MM.1S (cell line): ENCODE results near the gene RFPL3.

Experiments
- DNase-seq: peaks from one replicate; pipeline ENCODE4 v3.0.0-alpha.2; 2015
- H2AFZ ChIP-seq: fragments of 300-600 bp; sonication (generic); 2 replicates; pipeline ENCODE4 v1.6.0; 2016; ENCODE audit warnings: antibody characterized with exemption, low read length
- H3F3A ChIP-seq: fragments of 300-600 bp; sonication (generic); 2 replicates; pipeline ENCODE4 v1.6.1; 2016; ENCODE audit warnings: mild to moderate bottlenecking, antibody characterized with exemption, low read length, moderate library complexity, mixed read lengths; ENCODE audit not compliant: insufficient read depth
- H3K27ac ChIP-seq: fragments of 300-600 bp; sonication (generic); 2 replicates; pipeline ENCODE4 v1.5.1; 2016; ENCODE audit warnings: mild to moderate bottlenecking, low read length
- H3K27me3 ChIP-seq: fragments of 300-600 bp; sonication (generic); replicated peaks from 2 replicates; pipeline ENCODE4 v1.6.0; 2016; ENCODE audit warnings: low read length; ENCODE audit not compliant: insufficient read depth
- H3K36me3 ChIP-seq: fragments of 300-600 bp; sonication (generic); replicated peaks from 2 replicates; pipeline ENCODE4 v1.6.1; 2016; ENCODE audit warnings: mild to moderate bottlenecking, low read length, mixed read lengths; ENCODE audit not compliant: insufficient read depth
- H3K4me1 ChIP-seq: fragments of 300-600 bp; sonication (generic); 2 replicates; pipeline ENCODE4 v1.6.1; 2016; ENCODE audit warnings: low read length, mixed read lengths
- H3K4me2 ChIP-seq: fragments of 300-600 bp; sonication (generic); 2 replicates; pipeline ENCODE4 v1.6.0; 2016; ENCODE audit warnings: low read depth, low read length
- H3K4me3 ChIP-seq: fragments of 300-600 bp; sonication (generic); 2 replicates; pipeline ENCODE4 v1.5.1; 2016; ENCODE audit warnings: low read length, mixed read lengths
- H3K79me2 ChIP-seq: fragments of 300-600 bp; sonication (generic); 2 replicates; pipeline ENCODE4 v1.6.1; 2016; ENCODE audit warnings: mixed run types, low read length, mixed read lengths
- H3K9ac ChIP-seq: fragments of 300-600 bp; sonication (generic); 2 replicates; pipeline ENCODE4 v1.6.1; 2016; ENCODE audit warnings: low read length, mixed read lengths
- H3K9me2 ChIP-seq: fragments of 300-600 bp; sonication (generic); replicated peaks from 2 replicates; pipeline ENCODE4 v1.6.1; 2016; ENCODE audit warnings: mild to moderate bottlenecking, low read length, mixed read lengths; ENCODE audit not compliant: insufficient read depth
- H3K9me3 ChIP-seq: fragments of 300-600 bp; sonication (generic); replicated peaks from 2 replicates; pipeline ENCODE4 v1.6.1; 2016; ENCODE audit warnings: mild to moderate bottlenecking, low read length, mixed read lengths; ENCODE audit not compliant: insufficient read depth
- H4K20me1 ChIP-seq: fragments of 300-600 bp; sonication (generic); 2 replicates; pipeline ENCODE4 v1.6.1; 2016; ENCODE audit warnings: mild to moderate bottlenecking, low read length, moderate library complexity, mixed read lengths; ENCODE audit not compliant: insufficient read depth
- EZH2 ChIP-seq: fragments of 300-600 bp; sonication (generic); optimal IDR thresholded peaks from 2 replicates; pipeline ENCODE3; 2017; ENCODE audit warnings: low read depth, mild to moderate bottlenecking, antibody characterized with exemption, low read length, mixed read lengths
- EZH2phosphoT487 ChIP-seq: fragments of 300-600 bp; sonication (generic); IDR thresholded peaks from 2 replicates; pipeline ENCODE4 v1.6.1; 2018; ENCODE audit warnings: antibody characterized with exemption, low read length
- TF ChIP-seq, protein P1 (sequence below): fragments of 300-600 bp; sonication (generic); IDR thresholded peaks from 2 replicates; pipeline ENCODE4 v1.5.1; 2016; ENCODE audit warnings: antibody characterized with exemption, low read length, mixed read lengths

RFPL3 gene

DNA sequence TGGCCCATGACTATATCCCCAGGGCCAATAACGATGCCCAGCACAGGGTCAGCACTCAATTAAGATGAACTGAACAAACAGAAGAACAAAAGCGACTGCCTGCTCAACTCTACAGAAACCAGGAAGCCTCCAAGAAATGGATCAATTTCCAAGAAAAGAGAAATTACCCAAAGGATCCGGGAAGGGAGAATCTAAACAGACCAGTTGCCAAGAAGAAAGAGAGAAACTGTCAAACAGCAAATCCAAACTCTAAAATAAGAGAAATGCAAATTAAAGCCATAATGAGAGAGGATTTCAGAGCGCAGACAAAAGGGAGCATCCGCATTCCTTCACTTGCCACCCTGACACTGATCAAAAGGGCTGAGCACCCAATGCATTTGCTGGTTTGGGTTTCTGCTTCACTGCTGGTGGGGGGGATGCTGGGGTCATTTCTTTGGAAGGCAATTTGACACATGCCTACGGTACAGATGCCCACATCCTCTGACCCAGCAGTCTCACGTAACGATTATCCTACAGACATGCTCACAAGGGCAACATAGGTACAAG is 37.7 kb upstream of the RFPL3 start:
- Histone ChIP-seq H3K4me1 (no peaks in the 10 kb centered on the region), H2AFZ (no peak overlapping the region), H3K9me2 (no peaks in the 10 kb centered on the region), H3F3A (no peaks in the 10 kb centered on the region), H3K4me2 (no peak overlapping the region), H3K79me2 (no peaks in the 10 kb centered on the region), H3K36me3 (no peaks in the 10 kb centered on the region), H3K9ac (no peak overlapping the region), H3K27ac (no peak overlapping the region), H3K9me3 (no peaks in the 10 kb centered on the region), H3K4me3 (no peak overlapping the region), H3K27me3 (no peaks in the 10 kb centered on the region), H4K20me1 (no peaks in the 10 kb centered on the region)
- no peak for DNase-seq
- TF ChIP-seq EZH2phosphoT487 (no peak), EZH2 (no peak)
- TF ChIP-seq, protein P1, sequence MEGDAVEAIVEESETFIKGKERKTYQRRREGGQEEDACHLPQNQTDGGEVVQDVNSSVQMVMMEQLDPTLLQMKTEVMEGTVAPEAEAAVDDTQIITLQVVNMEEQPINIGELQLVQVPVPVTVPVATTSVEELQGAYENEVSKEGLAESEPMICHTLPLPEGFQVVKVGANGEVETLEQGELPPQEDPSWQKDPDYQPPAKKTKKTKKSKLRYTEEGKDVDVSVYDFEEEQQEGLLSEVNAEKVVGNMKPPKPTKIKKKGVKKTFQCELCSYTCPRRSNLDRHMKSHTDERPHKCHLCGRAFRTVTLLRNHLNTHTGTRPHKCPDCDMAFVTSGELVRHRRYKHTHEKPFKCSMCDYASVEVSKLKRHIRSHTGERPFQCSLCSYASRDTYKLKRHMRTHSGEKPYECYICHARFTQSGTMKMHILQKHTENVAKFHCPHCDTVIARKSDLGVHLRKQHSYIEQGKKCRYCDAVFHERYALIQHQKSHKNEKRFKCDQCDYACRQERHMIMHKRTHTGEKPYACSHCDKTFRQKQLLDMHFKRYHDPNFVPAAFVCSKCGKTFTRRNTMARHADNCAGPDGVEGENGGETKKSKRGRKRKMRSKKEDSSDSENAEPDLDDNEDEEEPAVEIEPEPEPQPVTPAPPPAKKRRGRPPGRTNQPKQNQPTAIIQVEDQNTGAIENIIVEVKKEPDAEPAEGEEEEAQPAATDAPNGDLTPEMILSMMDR: no peak

- DNase-seq: no peak
These were observed 34.7 kb upstream of the RFPL3 start for GRCh38 chr22:32322986-32323385.

DNA sequence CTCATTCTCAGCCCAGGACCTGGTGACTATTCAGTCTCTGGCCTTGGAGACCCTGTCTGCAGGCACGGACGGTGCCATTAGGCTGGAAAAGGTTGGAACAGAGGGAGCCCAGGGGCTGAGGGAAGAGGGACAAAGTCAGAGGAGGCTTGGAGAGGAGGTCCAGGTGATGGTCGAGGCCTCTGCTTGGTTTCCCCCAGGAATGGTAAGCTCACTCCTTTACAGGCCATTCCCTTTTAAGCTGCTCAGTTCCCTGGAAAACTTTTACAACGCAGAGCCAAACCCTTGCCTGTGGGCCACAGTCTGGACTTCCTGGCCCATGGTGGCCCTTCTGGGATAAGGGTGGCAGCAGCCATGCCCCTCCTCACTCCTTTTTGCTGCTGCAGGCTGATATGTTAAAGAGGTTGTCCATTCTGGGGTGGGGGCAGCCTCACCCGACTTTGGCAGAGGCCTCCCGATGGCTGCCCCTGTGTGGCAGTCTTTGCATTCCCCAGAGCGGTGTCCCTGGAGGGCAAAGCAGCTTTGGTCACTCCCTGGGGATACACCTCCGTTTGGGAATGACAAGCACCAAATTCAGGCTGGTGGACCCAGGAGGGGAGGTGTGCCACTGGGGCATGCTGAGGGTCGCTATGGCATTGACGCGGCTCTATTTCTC is 34.0 kb upstream of the RFPL3 start:
- H3K4me2 ChIP-seq: no peak overlapping the region
- H3K4me1 ChIP-seq: no peaks in the 10 kb centered on the region
- no peaks in the 10 kb centered on the region for H3K9me2 ChIP-seq
- no peak overlapping the region for H2AFZ ChIP-seq
- no peak overlapping the region for H3K27ac ChIP-seq
- no peaks in the 10 kb centered on the region for H3F3A ChIP-seq
- no peak overlapping the region for H3K9ac ChIP-seq
- H4K20me1 ChIP-seq: no peaks in the 10 kb centered on the region
- TF ChIP-seq, protein P1: no peak
- TF ChIP-seq EZH2 (no peak), EZH2phosphoT487 (no peak)
- H3K4me3 ChIP-seq: no peak overlapping the region
- no peaks in the 10 kb centered on the region for H3K9me3 ChIP-seq
- no peak for DNase-seq
- no peaks in the 10 kb centered on the region for H3K36me3 ChIP-seq
- no peaks in the 10 kb centered on the region for H3K27me3 ChIP-seq
- H3K79me2 ChIP-seq: no peaks in the 10 kb centered on the region

More at GRCh38 chr22:32322986-32323385, 34.7 kb upstream of the RFPL3 start:
- TF ChIP-seq, protein P1: no peak
- no peaks in the 10 kb centered on the region for H3K27me3 ChIP-seq
- H3K27ac ChIP-seq: no peak overlapping the region
- H3K4me1 ChIP-seq: no peaks in the 10 kb centered on the region
- H3K4me2 ChIP-seq: no peak overlapping the region
- H3K9me2 ChIP-seq: no peaks in the 10 kb centered on the region
- H3K9ac ChIP-seq: no peak overlapping the region
- H2AFZ ChIP-seq: no peak overlapping the region
- no peaks in the 10 kb centered on the region for H4K20me1 ChIP-seq
- H3K9me3 ChIP-seq: no peaks in the 10 kb centered on the region
- no peak overlapping the region for H3K4me3 ChIP-seq
- no peaks in the 10 kb centered on the region for H3F3A ChIP-seq
- H3K79me2 ChIP-seq: no peaks in the 10 kb centered on the region
- no peaks in the 10 kb centered on the region for H3K36me3 ChIP-seq
